K562 (cell line): Measurements from ENCODE around the gene AASDH. TPM values are rescaled to one million over a fixed set of nuclear protein-coding genes. Genes with fewer than 3 reads are reported as not detected.

Source experiments
- BCLAF1 ChIP-seq, 2 experiments: fragments of 450-650 bp in 1 of 2; IDR thresholded peaks; 2 replicates each; pipeline ENCODE4 v1.6.1; 2011 to 2017; ENCODE audit warnings: low read depth in 2 of 2, antibody characterized with exemption in 1 of 2, borderline replicate concordance in 1 of 2, low read length in 1 of 2, mild to moderate bottlenecking in 1 of 2, mixed read lengths in 1 of 2; ENCODE audit not compliant: control insufficient read depth in 1 of 2
- BRD9 ChIP-seq: fragments of 450-650 bp; IDR thresholded peaks from 2 replicates; pipeline ENCODE4 v1.6.1; 2018; ENCODE audit warnings: low read depth; ENCODE audit not compliant: partially characterized antibody
- CBX8 ChIP-seq: fragments of 200-600 bp; sonication (generic); IDR thresholded peaks from 2 replicates; pipeline ENCODE4 v1.6.1; 2012; ENCODE audit warnings: borderline replicate concordance, mixed run types, low read depth, mild to moderate bottlenecking, moderate library complexity, mixed read lengths, low read length, control low read depth, inconsistent platforms; ENCODE audit not compliant: poor library complexity, severe bottlenecking; ENCODE audit errors: extremely low read depth
- CREB1 ChIP-seq, 2 experiments: sonication (generic) in 1 of 2; formaldehyde crosslinking in 1 of 2; IDR thresholded peaks; 2 replicates each; pipeline versions ENCODE4 v1.6.1 to v1.8.0; 2012 to 2022; ENCODE audit warnings: inconsistent platforms in 1 of 2, mild to moderate bottlenecking in 1 of 2, missing genetic modification reagents in 1 of 2, moderate library complexity in 1 of 2
- CTBP1 ChIP-seq: fragments of 450-650 bp; IDR thresholded peaks from 2 replicates; pipeline ENCODE4 v1.6.1; 2016; ENCODE audit warnings: borderline replicate concordance
- DPF2 ChIP-seq: fragments of 450-650 bp; IDR thresholded peaks from 2 replicates; pipeline ENCODE4 v1.6.1; 2016
- HMGXB4 ChIP-seq: sonication (generic); formaldehyde crosslinking; IDR thresholded peaks from 2 replicates; pipeline ENCODE4 v1.8.1; 2023; ENCODE audit warnings: mild to moderate bottlenecking, missing genetic modification reagents
- MAFF ChIP-seq: IDR thresholded peaks from 2 replicates; pipeline ENCODE4 v1.6.1; 2012; ENCODE audit warnings: low read length, improper control_type of control experiment
- NBN ChIP-seq: fragments of 450-650 bp; IDR thresholded peaks from 2 replicates; pipeline ENCODE4 v1.6.1; 2016; ENCODE audit warnings: low read depth, mild to moderate bottlenecking
- NONO ChIP-seq, 2 experiments: fragments of 200-400 bp in 1 of 2; fragments of 450-650 bp in 1 of 2; formaldehyde crosslinking in 1 of 2; IDR thresholded peaks; 2 replicates each; pipeline ENCODE4 v1.6.1; 2017; ENCODE audit warnings: low read depth in 2 of 2, mild to moderate bottlenecking in 2 of 2, moderate library complexity in 2 of 2, low read length in 1 of 2
- PRPF4 ChIP-seq: fragments of 200-400 bp; formaldehyde crosslinking; IDR thresholded peaks from one replicate; pipeline ENCODE4 v1.6.1; 2017; ENCODE audit warnings: low read length, low read depth, mild to moderate bottlenecking; ENCODE audit not compliant: insufficient read depth, poor library complexity, severe bottlenecking
- RBFOX2 ChIP-seq: fragments of 200-400 bp; formaldehyde crosslinking; IDR thresholded peaks from 2 replicates; pipeline ENCODE4 v1.6.1; 2017; ENCODE audit warnings: low read depth, mild to moderate bottlenecking, low read length, moderate library complexity
- RNF2 ChIP-seq: sonication (generic); IDR thresholded peaks from 2 replicates; pipeline ENCODE4 v1.6.1; 2016
- SUPT5H ChIP-seq: fragments of 450-650 bp; IDR thresholded peaks from 2 replicates; pipeline ENCODE4 v1.6.1; 2016
- TFAP4 ChIP-seq: sonication (generic); formaldehyde crosslinking; IDR thresholded peaks from 2 replicates; pipeline ENCODE4 v1.8.0; 2022; ENCODE audit warnings: missing genetic modification reagents, mild to moderate bottlenecking, moderate library complexity, borderline replicate concordance
- XRCC4 ChIP-seq: IDR thresholded peaks from one replicate; pipeline ENCODE4 v1.6.1; 2011; ENCODE audit not compliant: insufficient read depth, insufficient read length; ENCODE audit errors: extremely low read depth
- ZNF354B ChIP-seq: fragments of 250-450 bp; sonication (Bioruptor Pico); IDR thresholded peaks from 2 replicates; pipeline ENCODE4 v1.4.0; 2020
- ZNF639 ChIP-seq, 2 experiments: fragments of 200-800 bp in 1 of 2; sonication (Bioruptor generic) in 1 of 2; sonication (generic) in 1 of 2; formaldehyde crosslinking in 1 of 2; IDR thresholded peaks in 1 of 2; conservative IDR thresholded peaks in 1 of 2; 2 replicates each; pipeline versions ENCODE4 v1.5.0 to v1.6.1; 2016 to 2020; ENCODE audit warnings: missing compliant biosample characterization in 1 of 2, missing genetic modification characterization in 1 of 2, missing genetic modification reagents in 1 of 2
- polyA plus RNA-seq, 8 experiments: library from polyadenylated mRNA; depleted of rRNA in 4 of 8; stranded (reverse) in 5 of 8; unstranded in 3 of 8; fragments of >200 nt; fragmentation: Nextera tagmentation in 2 of 8; fragmentation: Illumina TruSeq in 1 of 8; extraction: Ambion mirVana in 2 of 8; extraction: Trizol in 1 of 8; gene quantifications; 2 replicates each; pipeline versions ENCODE4 v1.2.1 to v1.2.3, GENCODE V29; 2011 to 2014; ENCODE audit warnings: inconsistent platforms in 1 of 8, missing spikeins in 1 of 8
- total RNA-seq, 7 experiments: library from RNA; depleted of rRNA in 6 of 7; stranded (reverse); fragments of >200 nt in 6 of 7; fragmentation: Illumina TruSeq in 2 of 7; extraction: Trizol in 2 of 7; gene quantifications; 2 replicates each; pipeline versions ENCODE4 v1.2.1 to v1.2.3, GENCODE V29; 2011 to 2021; ENCODE audit warnings: low replicate concordance in 1 of 7

The AASDH gene
- total and polyA plus RNA-seq, 9 of the 15 experiments (the other 6 are each of a cell fraction or from before 2014, with no cell fraction given): 8.6 to 29.7 (median 13.7) TPM

GRCh38 chr4:56435140-56435926 is 48.0 kb upstream of the AASDH start, which contains the start of gene PPAT (continued):
- TF ChIP-seq HMGXB4 (CRISPR knock-in tag) (0 out of 2 replicates have a peak, but pooled peaks have one; percentile 32), CTBP1 (peak; percentile 72; the same call in 1 of the 2 replicates), SUPT5H (peak; percentile 89), BCLAF1 (IDR thresholded peaks at IDR 0.05; ENCODE audit: borderline replicate concordance in 1 of 2, control insufficient read depth in 1 of 2, low read depth in 2 of 2, low read length in 1 of 2) (peak in 1 of 2 experiments; percentile 88; a peak in 1 of 4 replicates), CBX8 (no peak), BRD9 (peak; percentile 23), RBFOX2 (peak; percentile 85), ZNF639 (CRISPR knock-in tag; conservative IDR thresholded peaks at IDR 0.05 in 1 of 2, IDR thresholded peaks at IDR 0.05 in 1 of 2) (peak in 1 of 2 experiments; percentile 79; a peak in 2 of 4 replicates), ZNF354B (CRISPR knock-in tag) (no peak), RNF2 (peak; percentile 10), DPF2 (peak; percentile 57; the same call in 1 of the 2 replicates), TFAP4 (CRISPR knock-in tag) (peak; percentile 95), CREB1 (IDR thresholded peaks at IDR 0.05) (no peak; the same call in 1 of the 2 replicates), CREB1 (CRISPR knock-in tag; IDR thresholded peaks at IDR 0.05) (peak; percentile 73), NBN (peak; percentile 60), PRPF4 (peak; percentile 69), MAFF (peak; percentile 14; the same call in 1 of the 2 replicates), NONO (IDR thresholded peaks at IDR 0.05; ENCODE audit: low read depth in 2 of 2, low read length in 1 of 2) (peak in 1 of 2 experiments; percentile 97; a peak in 2 of 4 replicates), XRCC4 (no peak)
